Suprapubic skin (tissue), 3 donors: ENCODE results near the gene NCK2.

ENCODE experiments used
- CTCF ChIP-seq, 2 donors: fragments of 200-600 bp in 1 of 2; fragments of 450-650 bp in 1 of 2; sonication (generic) in 1 of 2; IDR thresholded peaks; one replicate each; pipeline ENCODE4 v1.5.1; 2016 to 2019; ENCODE audit warnings: antibody characterized with exemption in 2 of 2, mild to moderate bottlenecking in 1 of 2, moderate library complexity in 1 of 2
- EP300 ChIP-seq: sonication (generic); formaldehyde crosslinking; IDR thresholded peaks from one replicate; pipeline ENCODE4 v1.6.1; 2017; ENCODE audit warnings: antibody characterized with exemption
- POLR2A ChIP-seq, 2 donors: fragments of 450-650 bp; IDR thresholded peaks; one replicate each; pipeline ENCODE4 v1.6.1; 2017; ENCODE audit warnings: antibody characterized with exemption in 2 of 2, mild to moderate bottlenecking in 2 of 2, moderate library complexity in 2 of 2

- TF ChIP-seq CTCF (IDR thresholded peaks at IDR 0.05) (no peak), POLR2A (IDR thresholded peaks at IDR 0.05) (no peak), EP300 (no peak)
Observed at GRCh38 chr2:105754011-105754410, 9.3 kb downstream of the NCK2 start.
